MG63 (cell line): ENCODE results near the gene KRT25. TPM values are rescaled to one million over a fixed set of nuclear protein-coding genes. Genes with fewer than 3 reads are reported as not detected.
A peak's percentile ranks its signal among the peaks of the same experiment; 100 is the strongest.

Source experiments
- DNase-seq: peaks from one replicate; pipeline ENCODE4 v3.0.0-alpha.2; 2020
- H3K27me3 ChIP-seq: fragments of 250-450 bp; sonication (Bioruptor Pico); 2 replicates; pipeline ENCODE4 v1.5.1; 2020; ENCODE audit warnings: mild to moderate bottlenecking, moderate library complexity
- H3K36me3 ChIP-seq: fragments of 250-450 bp; sonication (Bioruptor Pico); 2 replicates; pipeline ENCODE4 v1.5.1; 2020; ENCODE audit warnings: mild to moderate bottlenecking, moderate library complexity
- H3K4me3 ChIP-seq: fragments of 250-450 bp; sonication (Bioruptor Pico); 2 replicates; pipeline ENCODE4 v1.5.1; 2020; ENCODE audit warnings: mild to moderate bottlenecking, moderate library complexity
- H3K9me3 ChIP-seq: fragments of 250-450 bp; sonication (Bioruptor Pico); 2 replicates; pipeline ENCODE4 v1.5.1; 2020; ENCODE audit warnings: mild to moderate bottlenecking, moderate library complexity
- total RNA-seq: library from RNA; depleted of rRNA; stranded (reverse); fragments of >200 nt; shearing (Covaris generic); gene quantifications from 2 replicates; pipeline ENCODE4 v1.2.3, GENCODE V29; 2014; ENCODE audit warnings: low replicate concordance; rRNA removed

The KRT25 gene
- not detected in 2 replicates for total RNA-seq

GRCh38 chr17:40755231-40755630, at the start of gene KRT25:
Gene KRT25 (minus strand): TSS chr17:40755331. CDS start chr17:40755271, 60 bp downstream.
- Histone ChIP-seq H3K9me3 (peaks cover 19% of the 10 kb centered on the region), H3K27me3 (peaks cover 5% of the 10 kb centered on the region), H3K4me3 (no peak within 1 kb of the TSS)

GRCh38 chr17:40803617-40804082, 48.5 kb upstream of the KRT25 start:
- Histone ChIP-seq H3K9me3 (no peaks in the 10 kb centered on the region), H3K27me3 (no peaks in the 10 kb centered on the region)
- DNase-seq = peak; percentile 73

More at GRCh38 chr17:40755231-40755630, at the start of gene KRT25:
- H3K36me3 ChIP-seq = no peaks in the 10 kb centered on the region
- no peak for DNase-seq

GRCh38 chr17:40801157-40801556, 46.0 kb upstream of the KRT25 start:
- H3K9me3 ChIP-seq = no peaks in the 10 kb centered on the region
- H3K36me3 ChIP-seq = no peaks in the 10 kb centered on the region
- no peak overlapping the region for H3K4me3 ChIP-seq
- no peaks in the 10 kb centered on the region for H3K27me3 ChIP-seq
- DNase-seq = no peak

More at GRCh38 chr17:40803617-40804082, 48.5 kb upstream of the KRT25 start:
- Histone ChIP-seq H3K4me3 (no peak overlapping the region), H3K36me3 (no peaks in the 10 kb centered on the region)

GRCh38 chr17:40800381-40800780, 45.2 kb upstream of the KRT25 start:
- DNase-seq = no peak
- Histone ChIP-seq H3K36me3 (no peaks in the 10 kb centered on the region), H3K9me3 (no peaks in the 10 kb centered on the region), H3K4me3 (no peak overlapping the region), H3K27me3 (no peaks in the 10 kb centered on the region)

- H3K27me3 ChIP-seq = no peaks in the 10 kb centered on the region
- H3K9me3 ChIP-seq = no peaks in the 10 kb centered on the region
- H3K4me3 ChIP-seq = no peak within 1 kb of the TSS
- no peak for DNase-seq
- H3K36me3 ChIP-seq = no peaks in the 10 kb centered on the region
These were observed 44.7 kb upstream of the KRT25 start, which contains the start of gene KRT28 for GRCh38 chr17:40799859-40800258. Gene KRT28 (minus strand): TSS chr17:40799959. CDS start chr17:40799893, 66 bp downstream.

GRCh38 chr17:40796846-40797245, 41.7 kb upstream of the KRT25 start:
- no peaks in the 10 kb centered on the region for H3K9me3 ChIP-seq
- H3K27me3 ChIP-seq = no peaks in the 10 kb centered on the region; the same call in 1 of the 2 replicates
- no peaks in the 10 kb centered on the region for H3K36me3 ChIP-seq
- no peak overlapping the region for H3K4me3 ChIP-seq
- no peak for DNase-seq

- Histone ChIP-seq H3K36me3 (no peaks in the 10 kb centered on the region), H3K27me3 (no peaks in the 10 kb centered on the region; the same call in 1 of the 2 replicates), H3K9me3 (no peaks in the 10 kb centered on the region), H3K4me3 (no peak overlapping the region)
- DNase-seq = no peak
These were observed 40.0 kb upstream of the KRT25 start for GRCh38 chr17:40795019-40795667.

GRCh38 chr17:40794466-40794865, 39.3 kb upstream of the KRT25 start:
- no peaks in the 10 kb centered on the region; the same call in 1 of the 2 replicates for H3K27me3 ChIP-seq
- no peak overlapping the region for H3K4me3 ChIP-seq
- H3K9me3 ChIP-seq = no peaks in the 10 kb centered on the region
- no peak for DNase-seq
- H3K36me3 ChIP-seq = no peaks in the 10 kb centered on the region

GRCh38 chr17:40793832-40794231, 38.7 kb upstream of the KRT25 start:
- no peaks in the 10 kb centered on the region for H3K36me3 ChIP-seq
- H3K27me3 ChIP-seq = no peaks in the 10 kb centered on the region; the same call in 1 of the 2 replicates
- no peaks in the 10 kb centered on the region for H3K9me3 ChIP-seq
- no peak for DNase-seq
- H3K4me3 ChIP-seq = no peak overlapping the region

GRCh38 chr17:40791787-40792436, 36.8 kb upstream of the KRT25 start:
- Histone ChIP-seq H3K9me3 (no peaks in the 10 kb centered on the region), H3K36me3 (no peaks in the 10 kb centered on the region), H3K27me3 (no peaks in the 10 kb centered on the region; the same call in 1 of the 2 replicates), H3K4me3 (no peak overlapping the region)
- no peak for DNase-seq

GRCh38 chr17:40791111-40791510, 36.0 kb upstream of the KRT25 start:
- Histone ChIP-seq H3K27me3 (no peaks in the 10 kb centered on the region; the same call in 1 of the 2 replicates), H3K36me3 (no peaks in the 10 kb centered on the region), H3K4me3 (no peak overlapping the region), H3K9me3 (no peaks in the 10 kb centered on the region)
- DNase-seq = no peak

- H3K36me3 ChIP-seq = no peaks in the 10 kb centered on the region
- H3K27me3 ChIP-seq = peaks cover 3% of the 10 kb centered on the region
- no peak within 1 kb of the TSS for H3K4me3 ChIP-seq
- no peaks in the 10 kb centered on the region for H3K9me3 ChIP-seq
- DNase-seq = no peak
These were observed 27.3 kb upstream of the KRT25 start, which contains the start of gene KRT27 for GRCh38 chr17:40782450-40782849. Gene KRT27 (minus strand): TSS chr17:40782550. CDS start chr17:40782493, 57 bp downstream.

GRCh38 chr17:40779181-40779909, 24.2 kb upstream of the KRT25 start:
- H3K36me3 ChIP-seq = no peaks in the 10 kb centered on the region
- peak; percentile 31 for DNase-seq
- peak overlapping the region; percentile 32 for H3K4me3 ChIP-seq
- H3K27me3 ChIP-seq = peaks cover 3% of the 10 kb centered on the region
- no peaks in the 10 kb centered on the region for H3K9me3 ChIP-seq

GRCh38 chr17:40778461-40778860, 23.3 kb upstream of the KRT25 start:
- H3K4me3 ChIP-seq = no peak overlapping the region
- H3K27me3 ChIP-seq = peaks cover 9% of the 10 kb centered on the region
- H3K36me3 ChIP-seq = no peaks in the 10 kb centered on the region
- no peaks in the 10 kb centered on the region for H3K9me3 ChIP-seq
- DNase-seq = no peak

- H3K27me3 ChIP-seq = peaks cover 14% of the 10 kb centered on the region
- no peaks in the 10 kb centered on the region for H3K36me3 ChIP-seq
- no peaks in the 10 kb centered on the region for H3K9me3 ChIP-seq
- H3K4me3 ChIP-seq = no peak overlapping the region
- no peak for DNase-seq
These were observed 22.8 kb upstream of the KRT25 start for GRCh38 chr17:40777971-40778370.

GRCh38 chr17:40777459-40777858, 22.3 kb upstream of the KRT25 start:
- Histone ChIP-seq H3K9me3 (no peaks in the 10 kb centered on the region), H3K27me3 (peaks cover 15% of the 10 kb centered on the region), H3K4me3 (no peak overlapping the region), H3K36me3 (no peaks in the 10 kb centered on the region)
- DNase-seq = no peak

- Histone ChIP-seq H3K36me3 (no peaks in the 10 kb centered on the region), H3K27me3 (peaks cover 27% of the 10 kb centered on the region), H3K4me3 (no peak overlapping the region), H3K9me3 (no peaks in the 10 kb centered on the region)
- no peak for DNase-seq
These were observed 20.8 kb upstream of the KRT25 start for GRCh38 chr17:40775945-40776344.
